ENCODE measurements around the gene SLC9A3.
"Not testable (repeated sequence)": the region's sequence is repeated elsewhere in the genome, so short reads cannot be mapped to it uniquely, and the experiment has no call there.

Gene SLC9A3

DNA sequence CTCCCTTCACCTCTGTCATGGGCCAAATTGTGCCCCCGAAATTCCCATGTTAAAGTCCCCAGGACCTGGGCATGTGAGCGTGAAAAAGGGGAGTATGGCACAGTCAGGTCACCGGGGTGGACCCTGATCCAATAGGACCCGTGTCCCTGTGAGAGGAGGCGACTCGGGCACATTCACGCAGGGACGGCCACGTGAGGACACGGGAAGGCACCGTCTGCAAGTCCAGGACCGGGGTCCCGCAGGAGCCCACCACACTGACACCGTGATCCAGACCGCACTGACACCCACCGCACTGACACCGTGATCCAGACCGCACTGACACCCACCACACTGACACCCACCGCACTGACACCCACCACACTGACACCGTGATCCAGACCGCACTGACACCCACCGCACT lies 37.7 kb downstream of the SLC9A3 start:
- DNase-seq, result not testable (repeated sequence)

GRCh38 chr5:485946-486491 lies 38.2 kb downstream of the SLC9A3 start:
- no peak for DNase-seq

GRCh38 chr5:485113-485945 lies 38.9 kb downstream of the SLC9A3 start:
- DNase-seq, result no peak

GRCh38 chr5:484556-484955 lies 39.7 kb downstream of the SLC9A3 start:
- no peak for DNase-seq

DNA sequence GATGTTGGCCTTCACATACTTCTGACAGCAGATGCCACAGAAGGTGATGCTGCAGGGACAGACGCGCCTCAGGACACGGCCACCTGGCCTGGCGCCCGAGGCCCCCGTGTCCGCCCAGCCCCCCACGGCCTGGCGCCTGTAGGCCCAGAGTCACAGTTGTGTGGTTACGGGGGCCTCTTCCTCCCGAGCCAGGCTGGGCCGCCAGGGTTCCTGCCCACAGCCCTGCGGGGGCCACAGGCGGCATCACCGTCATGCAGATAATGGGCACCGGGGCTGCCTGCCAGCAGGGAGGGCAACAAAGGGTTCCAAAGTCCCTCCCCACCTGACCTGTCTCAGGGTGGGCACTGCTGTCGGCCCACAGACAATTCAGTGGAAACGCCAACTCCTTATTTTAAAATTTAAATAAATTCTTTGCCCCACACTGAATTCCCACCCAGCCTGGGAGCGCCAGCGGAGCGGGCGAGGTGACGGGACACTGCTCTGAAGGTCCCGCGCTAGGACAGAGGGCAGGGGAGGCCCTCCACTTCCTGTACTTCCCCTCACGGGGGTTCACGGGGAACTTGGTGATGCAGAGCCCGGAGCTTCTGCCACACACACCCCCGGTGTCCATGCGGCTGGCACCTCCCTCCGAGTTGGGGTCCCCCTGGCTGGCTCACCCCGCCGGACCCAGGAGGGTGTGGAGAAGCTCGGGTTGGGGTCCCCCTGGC lies 40.7 kb downstream of the SLC9A3 start:
- peak; percentile 27 for DNase-seq

DNA sequence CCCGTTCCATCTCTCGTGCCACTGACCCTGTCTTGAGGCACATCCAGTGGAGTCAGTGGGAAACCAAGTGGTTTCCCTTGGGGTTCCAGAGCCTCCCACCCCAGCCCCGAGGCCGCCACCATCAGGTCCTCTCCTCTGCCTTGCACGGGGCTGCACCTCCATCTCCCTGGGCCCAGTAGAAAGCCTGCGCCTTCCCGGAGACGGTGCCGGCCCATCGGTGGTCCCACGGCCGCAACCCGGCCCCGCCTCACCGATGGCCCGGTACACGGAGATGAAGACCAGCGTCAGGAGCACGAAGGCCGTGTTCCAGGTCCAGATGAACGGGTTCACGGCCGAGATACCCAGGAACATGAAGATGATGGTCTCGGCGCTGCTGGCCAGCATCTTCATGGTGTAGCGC lies 41.2 kb downstream of the SLC9A3 start:
- no peak for DNase-seq

DNA sequence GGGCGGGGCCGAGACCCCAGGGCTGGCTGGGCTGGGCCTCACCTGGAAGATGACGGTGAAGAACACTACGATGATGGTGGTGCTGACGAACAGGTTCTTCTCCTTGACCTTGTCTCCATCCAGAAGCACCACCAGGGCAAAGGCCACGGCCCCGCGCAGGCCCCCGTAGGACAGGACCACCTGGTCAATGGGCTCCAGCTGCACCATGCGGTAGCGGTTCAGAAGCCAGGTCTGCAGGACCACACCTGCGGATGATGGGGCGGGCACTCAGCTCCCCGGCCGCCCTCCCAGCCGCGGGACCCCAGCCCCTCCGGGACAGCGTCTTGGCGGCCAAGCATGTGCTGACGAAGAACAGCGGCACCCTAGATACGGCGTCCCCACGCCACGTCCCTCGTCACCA lies 41.7 kb downstream of the SLC9A3 start:
- DNase-seq, result peak; percentile 26

GRCh38 chr5:482021-482420 lies 42.2 kb downstream of the SLC9A3 start:
- peak; percentile 20 for DNase-seq

GRCh38 chr5:481347-481746 lies 42.9 kb downstream of the SLC9A3 start:
- DNase-seq, result peak; percentile 28

DNA sequence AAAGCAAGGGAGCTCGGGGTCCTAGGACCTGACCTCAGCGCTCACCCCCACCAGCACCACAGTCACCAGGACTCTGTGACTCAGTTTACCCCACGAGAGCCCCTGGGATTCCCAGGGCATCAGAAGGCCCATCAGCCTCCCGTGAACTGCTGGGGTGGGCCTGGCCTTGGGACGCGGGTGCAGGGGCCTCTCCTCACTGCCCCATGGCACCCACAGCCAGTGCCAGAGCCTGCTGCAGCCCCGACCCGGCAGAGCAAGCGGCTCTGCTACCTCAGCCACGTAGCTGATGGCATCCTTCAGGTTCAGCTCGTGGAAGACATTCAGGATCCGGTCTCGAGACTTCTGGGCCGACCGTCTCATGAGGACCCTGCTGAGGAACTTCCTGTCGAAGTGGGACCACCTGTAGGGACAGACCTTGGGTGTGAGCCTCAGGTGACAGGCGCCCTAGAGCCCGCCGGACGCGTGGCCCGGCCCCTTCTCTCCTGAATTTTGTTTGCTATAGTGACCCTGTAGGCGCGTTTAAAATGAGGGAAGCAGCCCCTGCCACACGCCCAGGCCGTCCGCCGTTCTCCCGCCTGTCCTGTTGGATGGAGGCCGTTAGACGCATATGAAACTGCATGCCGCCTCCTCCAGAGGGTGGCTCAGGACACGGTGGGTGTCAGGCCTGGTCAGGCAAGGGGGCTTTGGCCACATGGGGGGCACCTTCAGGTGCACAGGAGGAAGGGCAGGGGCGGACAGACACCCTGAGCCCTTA lies 44.5 kb downstream of the SLC9A3 start:
- peak; percentile 23 for DNase-seq

- peak; percentile 25 for DNase-seq
Measured at GRCh38 chr5:478982-479535, 45.2 kb downstream of the SLC9A3 start.

DNA sequence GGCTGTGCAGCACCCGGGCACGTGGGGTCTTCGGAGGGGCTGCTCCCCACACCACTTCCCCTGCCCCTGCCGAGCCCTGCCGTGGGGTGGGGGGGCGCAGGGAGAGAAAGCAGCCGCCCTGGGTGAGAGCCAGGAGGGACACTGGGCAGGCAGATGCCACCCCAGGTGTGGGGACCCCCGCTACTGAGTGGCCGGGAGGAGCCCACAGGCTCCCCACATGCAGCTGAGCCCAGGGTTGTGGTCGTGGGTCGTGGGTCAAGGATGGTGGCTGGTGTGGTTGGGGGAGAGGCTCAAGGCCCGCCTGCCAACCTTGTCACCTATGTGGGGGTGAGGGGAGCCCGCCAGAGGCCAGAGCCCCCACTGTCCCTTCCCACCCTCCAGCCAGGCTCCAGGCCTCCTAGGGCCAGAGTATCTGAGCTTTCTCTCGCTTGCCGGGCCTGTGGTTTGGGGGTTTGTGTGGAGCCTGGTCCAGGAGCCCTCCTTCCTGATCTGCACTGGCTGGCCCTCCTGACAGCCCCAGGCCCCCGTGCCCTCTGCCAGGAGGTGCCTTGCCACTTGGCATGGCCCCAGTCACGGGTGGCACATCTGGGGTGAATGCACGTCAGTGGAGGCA lies 45.8 kb downstream of the SLC9A3 start:
- peak; percentile 27 for DNase-seq

- peak; percentile 22 for DNase-seq
Measured at GRCh38 chr5:477871-478270, 46.4 kb downstream of the SLC9A3 start.

GRCh38 chr5:477247-477646 lies 47.0 kb downstream of the SLC9A3 start:
- DNase-seq, result peak; percentile 18

GRCh38 chr5:476814-477175 lies 47.5 kb downstream of the SLC9A3 start:
- no peak for DNase-seq

GRCh38 chr5:476102-476813 lies 48.0 kb downstream of the SLC9A3 start:
- DNase-seq, result no peak

- no peak for DNase-seq
Measured at GRCh38 chr5:475704-476101, 48.5 kb downstream of the SLC9A3 start.

GRCh38 chr5:474840-475661 lies 49.2 kb downstream of the SLC9A3 start:
- no peak for DNase-seq

- DNase-seq, result not testable (repeated sequence)
Measured at GRCh38 chr5:474232-474839, 49.9 kb downstream of the SLC9A3 start.

GRCh38 chr5:473551-474192 lies 50.6 kb downstream of the SLC9A3 start:
- no peak for DNase-seq
